Muscle layer of colon (tissue), 2 donors: Measurements from ENCODE around the gene SPEF1.

Experiments used
- H3K27ac ChIP-seq: one replicate; pipeline ENCODE4 v1.7.0; 2013; ENCODE audit warnings: low read depth, mild to moderate bottlenecking, low read length, moderate library complexity
- H3K27me3 ChIP-seq, 2 donors: one replicate each; pipeline ENCODE4 v1.7.0; 2013; ENCODE audit warnings: low read length in 2 of 2, mild to moderate bottlenecking in 2 of 2; ENCODE audit not compliant: insufficient read depth in 2 of 2, control insufficient read depth in 1 of 2
- H3K36me3 ChIP-seq: one replicate; pipeline ENCODE4 v1.7.0; 2013; ENCODE audit warnings: mild to moderate bottlenecking, low read length; ENCODE audit not compliant: insufficient read depth
- H3K4me1 ChIP-seq: one replicate; pipeline ENCODE4 v1.7.0; 2013; ENCODE audit warnings: mild to moderate bottlenecking, low read length; ENCODE audit not compliant: insufficient read depth
- H3K4me3 ChIP-seq, 2 donors: one replicate each; pipeline ENCODE4 v1.7.0; 2013; ENCODE audit warnings: low read length in 2 of 2, low read depth in 1 of 2, mild to moderate bottlenecking in 1 of 2, moderate library complexity in 1 of 2
- H3K9ac ChIP-seq: one replicate; pipeline ENCODE4 v1.7.0; 2013; ENCODE audit warnings: low read length
- H3K9me3 ChIP-seq: one replicate; pipeline ENCODE4 v1.7.0; 2013; ENCODE audit warnings: mild to moderate bottlenecking, low read length
- donor health status: abdominal sarcoma.
- donor health status: Adenocarcinoma of cecum.

SPEF1 gene

DNA sequence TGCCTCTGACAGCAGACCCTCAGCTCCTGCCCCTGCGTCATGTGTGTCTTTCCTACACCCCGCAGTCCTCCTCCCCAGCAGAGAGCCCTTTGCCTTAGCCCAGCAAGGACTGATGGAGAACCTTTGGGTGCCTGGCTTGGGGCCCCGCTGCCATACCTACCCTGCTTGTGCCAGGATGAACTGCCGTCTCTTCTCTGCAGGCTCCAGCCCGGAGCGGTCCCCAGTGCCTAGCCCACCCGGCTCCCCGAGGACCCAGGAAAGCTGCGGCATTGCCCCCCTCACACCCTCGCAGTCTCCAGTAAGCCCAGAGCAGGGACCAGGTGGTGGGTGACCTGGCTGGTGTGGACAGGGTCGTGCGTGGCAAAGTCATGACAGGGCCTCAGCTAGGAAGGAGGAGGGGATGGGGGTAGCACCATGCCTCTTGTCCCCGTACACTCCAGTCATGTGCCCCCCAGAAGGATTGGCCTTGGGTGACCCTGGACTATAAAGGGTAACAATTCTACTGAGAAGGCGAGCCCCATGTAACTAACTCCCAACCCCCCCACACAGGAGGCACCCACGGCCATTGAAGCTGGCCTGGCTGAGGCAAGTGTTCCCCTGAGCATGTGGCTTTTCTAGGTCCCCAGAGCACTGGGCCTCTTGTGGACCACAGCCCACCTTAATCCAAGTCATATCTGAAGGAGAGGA is 40.5 kb downstream of the SPEF1 start:
- no peaks in the 10 kb centered on the region for H3K9me3 ChIP-seq
- no peak overlapping the region for H3K27ac ChIP-seq
- no peak overlapping the region for H3K9ac ChIP-seq
- H3K36me3 ChIP-seq: no peaks in the 10 kb centered on the region
- no peaks in the 10 kb centered on the region for H3K27me3 ChIP-seq
- H3K4me3 ChIP-seq: no peak overlapping the region
- no peaks in the 10 kb centered on the region for H3K4me1 ChIP-seq

DNA sequence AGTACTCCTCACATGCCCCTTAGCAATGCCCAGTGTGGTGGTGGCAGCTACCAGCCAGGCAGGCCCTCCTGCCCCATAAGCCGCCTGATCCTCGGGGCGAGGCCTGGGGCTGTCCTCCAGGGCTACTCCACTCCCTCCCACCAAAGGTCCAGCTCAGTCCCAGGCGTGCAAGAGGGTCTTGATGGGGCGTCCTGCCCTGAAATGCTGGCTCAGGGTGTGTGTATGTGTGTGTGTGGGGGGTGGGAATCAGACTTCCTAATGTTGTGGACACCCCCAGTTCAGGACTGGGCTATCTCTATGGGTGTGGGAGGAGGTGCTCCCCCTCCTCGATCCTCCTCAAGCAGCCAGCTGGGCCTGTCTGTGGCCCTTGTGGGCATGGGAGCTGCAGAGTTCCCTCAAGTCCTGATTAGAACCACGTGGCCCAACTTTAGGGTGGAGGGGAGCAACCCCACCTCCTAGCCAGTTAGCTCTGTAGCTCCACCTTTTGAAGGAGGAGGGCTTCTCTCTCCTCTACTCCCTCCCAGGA is 41.3 kb downstream of the SPEF1 start:
- no peaks in the 10 kb centered on the region for H3K36me3 ChIP-seq
- no peak overlapping the region for H3K4me3 ChIP-seq
- H3K27me3 ChIP-seq: no peaks in the 10 kb centered on the region
- no peak overlapping the region for H3K27ac ChIP-seq
- H3K4me1 ChIP-seq: no peaks in the 10 kb centered on the region
- no peak overlapping the region for H3K9ac ChIP-seq
- no peaks in the 10 kb centered on the region for H3K9me3 ChIP-seq

DNA sequence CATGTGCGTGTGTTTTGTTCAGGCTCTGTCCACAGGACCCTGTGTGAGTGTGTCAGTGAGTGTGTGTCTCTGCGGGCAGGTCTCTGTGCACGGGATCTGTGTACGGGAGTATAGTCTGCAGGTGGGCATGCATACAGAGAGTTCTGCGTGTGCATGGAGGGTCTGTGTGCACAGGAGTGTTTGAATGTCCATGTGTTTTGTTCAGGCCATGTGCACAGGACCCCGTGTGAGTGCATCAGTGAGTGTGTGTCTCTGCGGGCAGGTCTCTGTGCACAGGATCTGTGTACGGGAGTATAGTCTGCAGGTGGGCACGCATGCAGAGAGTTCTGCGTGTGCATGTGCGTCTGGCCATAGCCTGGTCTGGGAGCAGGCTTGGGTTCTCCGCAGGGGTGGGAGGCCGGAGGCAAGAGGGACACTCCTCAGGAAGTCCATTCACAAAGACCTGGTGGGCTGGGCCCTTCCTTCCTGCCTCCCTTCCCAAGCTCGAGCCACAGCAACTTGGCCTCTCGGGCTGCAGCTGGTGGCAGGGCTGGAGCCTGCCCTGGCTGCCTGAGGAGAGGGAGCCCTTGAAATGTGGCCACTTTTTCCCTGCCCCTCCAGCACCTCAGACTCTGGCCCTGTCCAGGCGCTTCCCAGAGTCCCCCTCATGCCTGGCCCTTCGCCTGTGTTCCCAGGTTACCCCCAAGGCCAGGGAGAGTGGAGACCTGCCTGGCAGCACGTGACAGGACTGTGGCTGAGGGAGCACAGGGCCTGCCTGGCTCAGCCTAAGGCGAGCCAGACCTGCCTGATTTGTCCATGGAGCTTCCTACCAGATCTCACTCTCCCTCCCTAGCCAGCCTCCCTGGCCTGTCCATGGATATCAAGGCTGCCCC is 42.0 kb downstream of the SPEF1 start:
- no peak overlapping the region for H3K9ac ChIP-seq
- no peak overlapping the region for H3K27ac ChIP-seq
- H3K9me3 ChIP-seq: no peaks in the 10 kb centered on the region
- no peak overlapping the region for H3K4me3 ChIP-seq
- no peaks in the 10 kb centered on the region for H3K36me3 ChIP-seq
- peaks cover under 1% of the 10 kb centered on the region for H3K4me1 ChIP-seq
- H3K27me3 ChIP-seq: no peaks in the 10 kb centered on the region

DNA sequence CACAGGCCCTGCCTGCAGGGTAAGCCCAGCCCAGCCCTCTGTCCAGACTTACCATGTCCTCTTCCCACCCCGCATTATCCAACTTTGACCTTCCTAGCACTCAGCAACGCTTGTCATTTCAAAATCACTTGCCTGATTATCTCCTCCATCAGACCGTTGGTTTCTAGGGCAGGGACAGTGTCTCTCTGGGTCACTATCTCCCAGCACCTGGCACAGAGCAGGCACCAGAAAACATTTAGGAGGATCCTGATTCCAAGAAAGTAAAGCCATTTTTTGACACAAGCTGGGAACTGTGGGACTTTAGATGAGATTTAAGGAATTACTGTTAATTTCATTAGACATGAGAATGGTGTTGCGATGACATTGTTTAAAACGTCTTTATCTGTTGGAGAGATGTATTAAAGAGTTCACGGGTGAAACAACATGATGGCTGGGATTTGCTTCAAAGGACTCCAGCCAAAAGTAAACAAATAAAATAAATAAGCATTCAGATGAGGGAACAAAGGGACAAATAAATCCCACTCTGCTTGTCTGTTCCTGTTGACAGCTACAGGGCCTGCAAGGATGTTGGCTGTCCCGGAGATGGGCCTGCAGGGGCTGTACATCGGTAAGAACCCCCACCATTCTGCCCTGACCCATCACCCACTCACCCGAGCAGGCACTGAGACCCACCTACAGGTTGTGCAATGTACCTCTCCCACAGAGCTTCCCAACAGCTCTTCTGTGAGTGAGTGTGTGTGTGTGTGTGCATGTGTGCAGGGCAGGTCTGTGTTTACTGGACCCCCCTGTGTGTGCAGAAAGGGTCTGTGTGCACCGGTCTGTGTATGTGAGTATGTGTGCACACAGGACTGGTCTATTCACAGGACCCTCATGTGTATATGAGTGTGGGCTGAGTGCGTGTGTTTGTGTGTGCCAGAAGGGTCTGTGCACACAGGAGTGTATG is 42.9 kb downstream of the SPEF1 start:
- no peak overlapping the region for H3K27ac ChIP-seq
- peaks cover 5% of the 10 kb centered on the region for H3K4me1 ChIP-seq

DNA sequence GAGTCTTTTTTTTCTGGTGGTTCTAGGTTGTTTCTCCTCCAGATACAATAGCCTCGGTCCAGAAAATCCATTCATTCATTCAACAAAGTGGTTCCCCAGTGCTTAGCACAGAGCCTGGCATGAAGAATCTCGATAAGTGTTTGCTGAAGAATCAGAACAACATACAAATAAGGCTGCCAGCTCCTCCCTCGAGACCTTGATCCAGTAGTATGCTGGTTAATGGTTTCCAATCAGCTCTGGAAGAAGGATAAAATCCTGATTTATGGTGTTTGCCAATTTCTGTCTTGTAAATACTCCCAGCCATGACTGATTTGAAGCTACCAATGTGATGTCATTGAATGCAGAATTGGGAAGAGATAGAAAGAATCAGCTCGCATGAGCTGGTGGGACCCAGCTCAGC is 45.5 kb downstream of the SPEF1 start:
- Histone ChIP-seq H3K27me3 (peaks cover 4 to 18% of the 10 kb centered on the region in 2 donors), H3K4me3 (no peak overlapping the region), H3K9ac (no peak overlapping the region), H3K36me3 (no peaks in the 10 kb centered on the region), H3K9me3 (no peaks in the 10 kb centered on the region), H3K27ac (no peak overlapping the region), H3K4me1 (peaks cover 5% of the 10 kb centered on the region)

More for the DNA sequence above, 42.9 kb downstream of the SPEF1 start:
- Histone ChIP-seq H3K9ac (no peak overlapping the region), H3K9me3 (no peaks in the 10 kb centered on the region), H3K27me3 (peaks cover 0 to 1% of the 10 kb centered on the region in 2 donors), H3K4me3 (no peak overlapping the region), H3K36me3 (no peaks in the 10 kb centered on the region)

DNA sequence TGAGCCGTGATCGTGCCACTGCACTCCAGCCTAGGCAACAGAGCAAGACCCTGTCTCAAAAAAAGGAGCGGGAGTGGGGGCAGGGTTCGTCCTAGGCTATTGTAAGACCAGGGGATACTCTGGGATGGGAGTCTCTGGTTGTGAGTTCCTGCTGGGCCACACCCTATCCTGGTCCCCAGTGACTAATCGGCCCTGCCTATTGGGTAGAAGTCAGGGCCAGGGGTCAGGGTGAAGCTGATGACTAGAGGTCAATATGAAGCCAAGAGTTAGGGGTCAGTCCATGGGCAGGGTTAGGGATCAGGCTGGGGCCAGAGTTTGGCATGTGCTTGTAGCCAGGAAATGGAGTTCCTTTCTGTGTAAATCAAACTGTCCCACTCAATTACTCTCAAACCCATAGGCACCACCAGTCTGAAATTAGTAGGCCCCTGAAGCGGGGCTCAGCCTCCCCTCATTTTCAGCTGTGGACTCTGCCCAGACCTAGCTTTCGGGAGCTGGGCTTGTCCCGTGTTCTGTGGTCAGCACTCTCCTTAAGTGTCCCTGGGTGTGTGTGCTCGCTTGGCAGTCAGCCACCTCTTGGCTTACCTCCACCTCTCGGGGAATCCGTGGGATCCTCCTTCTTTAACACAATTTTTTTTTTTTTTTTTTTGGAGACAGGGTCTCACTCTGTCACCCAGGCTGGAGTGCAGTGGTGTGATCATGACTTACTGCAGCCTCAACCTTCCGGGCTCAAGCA is 47.0 kb downstream of the SPEF1 start:
- Histone ChIP-seq H3K27me3 (peaks cover 4 to 26% of the 10 kb centered on the region in 2 donors), H3K9me3 (no peaks in the 10 kb centered on the region), H3K4me3 (peak overlapping the region in 1 of 2 donors; percentile 32), H3K27ac (no peak overlapping the region), H3K4me1 (peaks cover 5% of the 10 kb centered on the region), H3K36me3 (no peaks in the 10 kb centered on the region), H3K9ac (no peak overlapping the region)

DNA sequence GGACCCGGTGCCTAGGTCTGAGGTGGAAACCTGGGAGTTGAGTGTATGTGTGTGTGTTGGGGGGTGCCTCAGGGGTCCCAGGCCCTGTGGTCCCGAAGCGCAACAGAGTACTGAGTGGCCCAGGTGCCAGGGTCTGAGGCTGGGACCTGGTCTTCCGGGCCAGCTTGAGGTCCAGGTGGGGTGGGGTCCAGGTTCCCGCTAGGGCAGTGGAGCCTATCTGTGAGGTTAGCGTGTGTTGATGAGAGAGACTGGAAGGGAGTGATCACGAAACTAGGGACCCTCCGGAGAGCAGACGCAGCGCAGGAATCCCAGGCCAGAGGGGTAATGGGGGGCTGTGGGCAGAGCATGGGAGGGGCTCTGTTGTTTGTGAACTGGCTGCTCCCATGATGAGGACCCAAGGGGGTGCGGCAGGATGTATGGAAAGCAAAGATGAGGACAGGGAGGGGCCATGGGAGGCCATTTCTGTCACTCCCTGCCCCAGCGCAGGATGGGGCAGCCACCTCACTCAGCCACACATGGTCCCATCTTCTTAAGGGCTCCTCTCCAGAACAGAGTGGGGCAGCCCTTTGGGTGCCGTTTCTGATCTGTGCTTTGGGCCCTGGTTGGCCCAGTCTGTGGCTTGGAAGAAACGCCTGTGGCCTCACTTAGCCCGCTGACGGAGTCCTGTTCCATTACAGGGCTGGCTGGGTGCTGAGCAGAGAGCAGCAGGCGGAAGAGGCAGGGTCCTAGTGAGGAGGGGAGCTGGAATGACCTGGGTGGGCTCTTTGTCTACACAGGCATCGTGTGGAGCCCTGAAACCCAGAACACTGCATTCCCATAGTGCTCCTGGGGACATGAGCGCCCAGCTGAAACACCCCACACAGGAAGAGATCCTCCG is 47.9 kb downstream of the SPEF1 start:
- H3K27me3 ChIP-seq: peaks cover 4 to 31% of the 10 kb centered on the region in 2 donors
- H3K9me3 ChIP-seq: no peaks in the 10 kb centered on the region
- peak overlapping the region; percentile 13 for H3K27ac ChIP-seq
- peak overlapping the region; percentile 27 to 56 for H3K4me3 ChIP-seq
- H3K4me1 ChIP-seq: peaks cover 5% of the 10 kb centered on the region
- no peak overlapping the region for H3K9ac ChIP-seq
- no peaks in the 10 kb centered on the region for H3K36me3 ChIP-seq

DNA sequence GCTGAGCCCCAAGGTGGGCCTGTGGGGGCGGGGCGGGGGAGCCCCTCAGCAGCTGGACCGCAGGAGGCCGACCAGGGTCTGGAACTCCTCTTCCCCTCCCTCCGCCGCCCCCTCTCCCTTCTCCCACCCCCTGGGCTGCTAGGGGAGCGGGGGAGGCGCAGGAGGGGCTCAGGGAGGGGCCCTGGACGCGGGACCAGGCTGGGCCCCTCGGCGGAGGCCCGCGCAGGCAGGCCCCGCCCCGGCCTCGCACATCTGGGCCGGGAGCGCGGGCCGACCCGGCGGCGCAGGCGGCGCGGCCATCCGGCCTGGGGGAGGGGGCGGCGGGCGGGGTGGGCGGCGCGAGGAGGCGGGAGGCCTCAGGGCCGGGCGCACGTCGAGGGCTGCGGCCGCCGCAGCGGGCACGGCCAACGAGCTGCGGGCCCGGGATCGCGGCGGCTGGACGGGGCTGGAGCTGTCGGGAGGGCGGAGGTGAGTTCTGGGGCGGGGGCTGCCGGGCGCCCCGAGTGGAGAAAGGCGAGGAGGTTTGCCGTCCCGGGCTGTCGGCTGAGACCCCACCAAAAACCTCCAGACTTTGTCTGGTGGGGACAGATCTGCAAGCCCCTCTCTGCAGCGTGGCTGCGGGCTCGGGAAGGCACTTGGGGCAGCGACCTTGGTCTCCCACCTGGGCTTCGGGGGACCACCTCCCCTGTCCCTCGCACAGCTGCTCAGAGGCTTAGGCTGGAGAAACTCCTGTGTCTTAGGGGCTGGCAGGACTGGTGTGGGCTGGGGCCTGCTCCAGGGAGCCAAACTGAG is 48.7 kb downstream of the SPEF1 start, which contains the start of gene HSPA12B:
TSS of gene HSPA12B (plus strand) at position 359 of the 792 bp plus-strand sequence. CDS start 5,990 bp downstream, outside the sequence.
- H3K4me3 ChIP-seq: peak within 1 kb of the TSS; percentile 27 to 56
- no peaks in the 10 kb centered on the region for H3K9me3 ChIP-seq
- peak within 1 kb of the TSS; percentile 13 for H3K27ac ChIP-seq
- peaks cover 9% of the 10 kb centered on the region for H3K4me1 ChIP-seq
- H3K9ac ChIP-seq: no peak within 1 kb of the TSS
- H3K27me3 ChIP-seq: peaks cover 10 to 31% of the 10 kb centered on the region in 2 donors
- no peaks in the 10 kb centered on the region for H3K36me3 ChIP-seq

DNA sequence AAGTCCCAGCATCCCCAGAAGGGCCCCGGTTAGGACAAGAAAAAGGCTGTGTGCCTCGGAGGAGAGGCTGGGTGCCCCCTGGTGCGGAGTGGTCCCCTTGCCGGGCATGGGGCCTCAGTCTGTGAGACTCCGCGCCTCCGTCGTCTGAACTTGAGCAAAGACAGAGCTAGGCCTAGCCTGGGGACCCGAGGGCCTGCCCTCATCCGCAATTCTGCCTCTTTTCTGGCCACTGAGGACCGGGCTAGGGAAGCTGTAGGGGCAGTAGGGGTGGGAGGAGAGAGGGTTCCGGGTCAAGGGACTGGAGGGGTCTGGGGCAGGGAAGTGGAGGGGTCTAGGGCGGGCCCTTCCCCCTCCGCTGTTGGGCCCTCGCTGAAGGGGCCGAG is 49.3 kb downstream of the SPEF1 start:
- Histone ChIP-seq H3K4me1 (peaks cover 9% of the 10 kb centered on the region), H3K9ac (no peak overlapping the region), H3K9me3 (no peaks in the 10 kb centered on the region), H3K36me3 (no peaks in the 10 kb centered on the region), H3K27me3 (peaks cover 10 to 31% of the 10 kb centered on the region in 2 donors), H3K4me3 (no peak overlapping the region), H3K27ac (no peak overlapping the region)
